H1 (cell line): ENCODE measurements around the gene C19orf44. TPM values are rescaled to one million over a fixed set of nuclear protein-coding genes. Genes with fewer than 3 reads are reported as not detected.

Experiments used
- CTCF ChIA-PET: fragments of 300-600 bp; sonication (Branson Sonifier 250); formaldehyde crosslinking; loops from one replicate; lab custom pipeline; 2021; ENCODE audit not compliant: partially characterized antibody; lab: Charles Lee
- POLR2A ChIA-PET: fragments of 300-600 bp; sonication (Branson Sonifier 250); formaldehyde crosslinking; loops from one replicate; lab custom pipeline; 2021; ENCODE audit warnings: inconsistent platforms; ENCODE audit not compliant: partially characterized antibody; lab: Charles Lee
- DNase-seq, 2 experiments: peaks; one replicate each; pipeline versions ENCODE4 v3.0.0 to v3.0.0-alpha.2; 2010 to 2022; ENCODE audit warnings: low spot score in 2 of 2, low read depth in 1 of 2, mixed read lengths in 1 of 2
- FAIRE-seq: peaks from 2 replicates; lab custom pipeline; 2011; peaks lifted over from hg19 to GRCh38; lab: Jason Lieb, UNC
- H2AFZ ChIP-seq: 2 replicates; pipeline ENCODE4 v1.8.1; 2012; ENCODE audit warnings: low read length, inconsistent platforms
- H2AK5ac ChIP-seq: 2 replicates; pipeline ENCODE4 v1.6.1; 2013; ENCODE audit warnings: low read depth, low read length
- H2BK120ac ChIP-seq: replicated peaks from 2 replicates; pipeline ENCODE3; 2013; ENCODE audit warnings: low read depth, low read length, inconsistent platforms
- H2BK12ac ChIP-seq: 2 replicates; pipeline ENCODE4 v1.6.1; 2013; ENCODE audit warnings: low read depth, low read length
- H2BK15ac ChIP-seq: 2 replicates; pipeline ENCODE4 v1.6.1; 2013; ENCODE audit warnings: low read length
- H2BK20ac ChIP-seq: 2 replicates; pipeline ENCODE4 v1.6.1; 2013; ENCODE audit warnings: low read length
- H2BK5ac ChIP-seq: 2 replicates; pipeline ENCODE4 v1.6.1; 2013; ENCODE audit warnings: low read depth, low read length
- H3K14ac ChIP-seq: 2 replicates; pipeline ENCODE4 v1.6.1; 2013; ENCODE audit warnings: inconsistent platforms; ENCODE audit not compliant: insufficient read length
- H3K18ac ChIP-seq: 2 replicates; pipeline ENCODE4 v1.6.1; 2013; ENCODE audit warnings: low read length; ENCODE audit errors: extremely low read depth
- H3K23ac ChIP-seq: 2 replicates; pipeline ENCODE4 v1.6.1; 2013; ENCODE audit warnings: inconsistent platforms; ENCODE audit not compliant: insufficient read length
- H3K23me2 ChIP-seq: 2 replicates; pipeline ENCODE4 v1.6.1; 2013; ENCODE audit warnings: low read depth, low read length
- H3K27ac ChIP-seq: 2 replicates; pipeline ENCODE4 v1.6.1; 2011; ENCODE audit warnings: low read depth, low read length, inconsistent platforms
- H3K27me3 ChIP-seq, 4 experiments: replicated peaks in 1 of 4; 1 replicate in 1 of 4; 2 replicates in 3 of 4; pipeline versions ENCODE4 v1.6.1 to v1.8.1; 2011 to 2013; ENCODE audit warnings: low read length in 3 of 4, mild to moderate bottlenecking in 3 of 4, inconsistent platforms in 2 of 4, mixed read lengths in 2 of 4, moderate library complexity in 1 of 4; ENCODE audit not compliant: control insufficient read depth in 3 of 4, insufficient read depth in 3 of 4; ENCODE audit errors: extremely low read depth in 1 of 4
- H3K36me3 ChIP-seq, 4 experiments: 2 replicates each; pipeline versions ENCODE4 v1.6.1 to v1.8.1; 2011 to 2013; ENCODE audit warnings: mild to moderate bottlenecking in 4 of 4, low read length in 3 of 4, moderate library complexity in 2 of 4, control low read depth in 1 of 4, inconsistent platforms in 1 of 4; ENCODE audit not compliant: insufficient read depth in 4 of 4, control insufficient read depth in 2 of 4
- H3K4ac ChIP-seq: replicated peaks from 2 replicates; pipeline ENCODE3; 2013; ENCODE audit warnings: low read length, low read depth, mixed read lengths, inconsistent platforms; ENCODE audit not compliant: insufficient read length
- H3K4me1 ChIP-seq, 4 experiments: replicated peaks in 1 of 4; 1 replicate in 1 of 4; 2 replicates in 3 of 4; pipeline versions ENCODE4 v1.6.1 to v1.8.1; 2011 to 2013; ENCODE audit warnings: low read length in 3 of 4, inconsistent platforms in 2 of 4, mixed read lengths in 1 of 4; ENCODE audit not compliant: insufficient read depth in 4 of 4, control insufficient read depth in 3 of 4
- H3K4me2 ChIP-seq, 2 experiments: 2 replicates each; pipeline versions ENCODE4 v1.6.1 to v1.8.1; 2011 to 2013; ENCODE audit warnings: low read depth in 2 of 2, low read length in 2 of 2, control low read depth in 1 of 2, inconsistent platforms in 1 of 2, mild to moderate bottlenecking in 1 of 2; ENCODE audit not compliant: insufficient read depth in 1 of 2
- H3K4me3 ChIP-seq, 4 experiments: fragments of 200-600, 300-600 bp in 1 of 4; sonication (generic), shearing (Covaris generic), sonication (Bioruptor Twin) in 1 of 4; 2 replicates each; pipeline versions ENCODE4 v1.5.1 to v1.8.1; 2011 to 2016; ENCODE audit warnings: low read length in 4 of 4, low read depth in 3 of 4, control low read depth in 2 of 4, inconsistent platforms in 2 of 4, mild to moderate bottlenecking in 2 of 4, mixed read lengths in 1 of 4, moderate library complexity in 1 of 4; ENCODE audit not compliant: insufficient read depth in 2 of 4; ENCODE audit errors: extremely low read depth in 1 of 4
- H3K56ac ChIP-seq: replicated peaks from 2 replicates; pipeline ENCODE3; 2013; ENCODE audit warnings: low read depth, mild to moderate bottlenecking, mixed read lengths, low read length, inconsistent platforms; ENCODE audit not compliant: insufficient read length
- H3K79me1 ChIP-seq: 2 replicates; pipeline ENCODE4 v1.6.1; 2013; ENCODE audit warnings: low read depth, low read length, control low read depth
- H3K79me2 ChIP-seq, 2 experiments: 2 replicates each; pipeline versions ENCODE4 v1.6.1 to v1.8.1; 2012 to 2013; ENCODE audit warnings: low read length in 2 of 2, mild to moderate bottlenecking in 2 of 2, inconsistent platforms in 1 of 2; ENCODE audit not compliant: insufficient read depth in 2 of 2, control insufficient read depth in 1 of 2
- H3K9ac ChIP-seq, 4 experiments: replicated peaks in 1 of 4; 1 replicate in 1 of 4; 2 replicates in 3 of 4; pipeline versions ENCODE4 v1.6.1 to v1.8.1; 2011 to 2013; ENCODE audit warnings: low read depth in 3 of 4, low read length in 3 of 4, control low read depth in 2 of 4, mild to moderate bottlenecking in 2 of 4, moderate library complexity in 2 of 4, inconsistent platforms in 1 of 4; ENCODE audit errors: extremely low read depth in 1 of 4
- H3K9me3 ChIP-seq, 2 experiments: 2 replicates each; pipeline versions ENCODE4 v1.6.1 to v1.8.1; 2012 to 2013; ENCODE audit warnings: mild to moderate bottlenecking in 2 of 2, moderate library complexity in 2 of 2, control low read depth in 1 of 2, inconsistent platforms in 1 of 2, low read depth in 1 of 2, low read length in 1 of 2, mixed read lengths in 1 of 2; ENCODE audit not compliant: insufficient read depth in 2 of 2
- H4K20me1 ChIP-seq, 2 experiments: replicated peaks in 1 of 2; 2 replicates each; pipeline versions ENCODE3 to v1.8.1; 2011 to 2013; ENCODE audit warnings: inconsistent platforms in 2 of 2, low read length in 2 of 2, mild to moderate bottlenecking in 1 of 2; ENCODE audit not compliant: insufficient read depth in 2 of 2, control insufficient read depth in 1 of 2
- H4K5ac ChIP-seq: 2 replicates; pipeline ENCODE4 v1.6.1; 2013; ENCODE audit warnings: low read length, low read depth, mixed read lengths, inconsistent platforms; ENCODE audit not compliant: insufficient read length
- H4K8ac ChIP-seq: 2 replicates; pipeline ENCODE4 v1.8.0; 2013; ENCODE audit warnings: mild to moderate bottlenecking, moderate library complexity, low read length, inconsistent platforms; ENCODE audit not compliant: insufficient read depth; ENCODE audit errors: extremely low read depth
- H4K91ac ChIP-seq: replicated peaks from 2 replicates; pipeline ENCODE3; 2013; ENCODE audit warnings: low read length, mixed read lengths, inconsistent platforms; ENCODE audit not compliant: insufficient read length
- WGBS, 2 experiments: shearing (Covaris generic) in 1 of 2; methylation state at CpG; one replicate each; pipeline versions ENCODE4 v1.1.6 to v1.1.7; 2013 to 2015; ENCODE audit warnings: low lambda C conversion rate in 2 of 2, mixed read lengths in 2 of 2, inconsistent platforms in 1 of 2, low coverage in 1 of 2, missing lambda C conversion rate in 1 of 2; ENCODE audit not compliant: insufficient replicate concordance in 2 of 2, insufficient coverage in 1 of 2, insufficient read length in 1 of 2; ENCODE audit errors: extremely low coverage in 1 of 2, missing lambda C conversion rate in 1 of 2; 5-methylcytosine and 5-hydroxymethylcytosine counted together
- polyA plus RNA-seq, 7 experiments: library from polyadenylated mRNA; depleted of rRNA in 3 of 7; stranded (reverse) in 5 of 7; unstranded in 2 of 7; fragments of >200 nt in 5 of 7; fragments of 200-250 nt in 2 of 7; gene quantifications; 1 replicate in 5 of 7; 2 replicates in 1 of 7; 4 replicates in 1 of 7; pipeline versions ENCODE4 v1.2.1 to v1.2.3, GENCODE V29; 2011 to 2013; ENCODE audit warnings: missing spikeins in 2 of 7, mixed read lengths in 2 of 7
- total RNA-seq: library from RNA; stranded (reverse); fragmentation: NEBNext Ultra II Directional; extraction: Animal tissue kit (Norgen Biotek cat#: 25700); gene quantifications from 2 replicates; pipeline ENCODE4 v1.2.1, GENCODE V29; 2021

C19orf44 gene
- total and polyA plus RNA-seq, 2 of the 8 experiments (the other 6 are each of a cell fraction or from before 2014, with no cell fraction given): 2.1 to 4.5 TPM

DNA sequence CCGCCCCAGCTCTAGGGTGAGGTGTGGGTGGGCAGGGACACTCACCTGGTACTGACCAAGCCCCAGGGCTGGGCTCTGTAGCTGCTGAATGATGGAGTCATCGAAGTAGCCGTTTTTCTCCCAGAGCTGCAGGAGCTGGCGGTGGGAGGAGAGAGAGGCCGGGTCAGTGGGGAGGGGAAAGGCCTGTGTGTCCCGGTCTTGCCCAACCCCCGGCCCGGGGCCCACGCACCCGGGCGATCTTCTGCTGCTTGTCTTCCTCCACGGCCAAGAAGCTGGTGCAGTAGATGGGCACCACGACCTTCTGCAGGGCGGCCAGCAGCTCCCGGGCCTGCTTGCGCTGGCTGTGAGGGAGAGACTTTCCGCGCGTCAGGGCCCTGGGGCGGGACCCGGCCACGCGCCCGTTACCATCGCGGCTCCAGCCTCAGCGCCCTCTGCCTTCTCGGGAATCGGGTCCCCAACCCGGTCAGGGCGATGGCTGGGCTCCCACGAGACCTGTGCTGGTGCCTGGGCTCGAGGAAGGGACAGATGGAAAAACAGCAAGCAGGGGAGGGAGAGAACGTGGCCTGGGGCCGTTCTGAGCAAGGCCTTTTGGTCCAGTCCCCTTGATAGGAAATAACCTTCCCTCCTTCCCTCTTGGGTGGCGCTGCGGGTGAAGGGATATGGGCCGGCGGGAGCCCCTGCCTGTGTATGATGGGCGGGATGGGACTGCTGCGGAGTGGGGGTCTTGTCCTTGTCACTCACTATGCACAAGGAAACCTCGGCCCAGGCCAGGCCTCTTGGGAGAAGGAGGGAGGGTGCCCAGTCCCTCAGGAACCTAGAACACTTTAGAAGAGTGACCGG is 34.6 kb downstream of the C19orf44 start:
- Histone ChIP-seq H3K23ac (no peak overlapping the region), H3K4ac (no peak overlapping the region), H3K56ac (no peak overlapping the region), H2BK120ac (no peak overlapping the region), H3K36me3 (peaks cover 45 to 86% (median 79%) of the 10 kb centered on the region in 4 experiments), H2BK5ac (no peak overlapping the region), H3K79me2 (no peaks in the 10 kb centered on the region), H4K20me1 (peaks cover 7 to 34% of the 10 kb centered on the region in 2 experiments), H3K79me1 (peaks cover 3% of the 10 kb centered on the region), H3K23me2 (no peaks in the 10 kb centered on the region), H4K5ac (no peak overlapping the region), H3K9me3 (no peaks in the 10 kb centered on the region), H3K14ac (no peak overlapping the region), H4K8ac (no peak overlapping the region; the same call in none of the 2 replicates), H3K18ac (no peak overlapping the region), H2AFZ (no peak overlapping the region), H3K27me3 (no peaks in the 10 kb centered on the region), H2BK12ac (no peak overlapping the region), H2BK20ac (no peak overlapping the region), H3K4me2 (no peak overlapping the region), H2AK5ac (no peak overlapping the region), H3K9ac (no peak overlapping the region), H3K4me1 (no peaks in the 10 kb centered on the region), H4K91ac (no peak overlapping the region), H2BK15ac (no peak overlapping the region), H3K4me3 (no peak overlapping the region), H3K27ac (no peak overlapping the region)
- ChIA-PET CTCF (interaction anchor here (2.0 kb wide), 1 partner anchor 16 kb away, joined by 5 read pairs; no protein-coding TSS in a partner anchor), POLR2A (interaction anchor here (0.6 to 6.2 kb wide), 3 partner anchors 13 to 98 kb away, joined by 3 to 34 read pairs (median 3); no protein-coding TSS in a partner anchor)
- 98% methylated on average over 22 of the region's 43 CpGs; no CpG with 5 or more reads in 1 of the 2 experiments for WGBS, 2 experiments
- DNase-seq (no peak), FAIRE-seq (no peak)
